IMR-90 (cell line): ENCODE data around the gene AGK. TPM values are rescaled to one million over a fixed set of nuclear protein-coding genes. Genes with fewer than 3 reads are reported as not detected.

Experiments
- ATAC-seq: fragments of 200-7000 bp; cut with Tn5 transposase; 2 replicates; pipeline ENCODE4 v1.9.1; 2020; ENCODE audit warnings: low read depth, mild to moderate bottlenecking, moderate library complexity
- BruUV-seq: library from RNA; stranded (reverse); fragments of 400-500 nt; replicated peaks from 2 replicates; lab custom pipeline; 2021; lab: Mats Ljungman, UMichigan
- CTCF ChIA-PET: fragments of 300-600 bp; formaldehyde crosslinking; extraction: SDS; loops from one replicate; lab custom pipeline; 2021; ENCODE audit warnings: antibody characterized with exemption; lab: Yijun Ruan, JAX
- POLR2A ChIA-PET: fragments of 300-600 bp; sonication (Branson Sonifier 250); formaldehyde crosslinking; loops from one replicate; lab custom pipeline; 2022; ENCODE audit warnings: antibody characterized with exemption; ENCODE audit not compliant: unreplicated experiment; lab: Charles Lee
- DNase-seq: peaks from one replicate; pipeline ENCODE4 v3.0.0; 2013
- H2AFZ ChIP-seq: replicated peaks from 2 replicates; pipeline ENCODE3; 2013; ENCODE audit warnings: low read length, mild to moderate bottlenecking; ENCODE audit not compliant: poor library complexity
- H2AK5ac ChIP-seq: 2 replicates; pipeline ENCODE4 v1.6.1; 2013; ENCODE audit warnings: low read depth, low read length, inconsistent platforms
- H2AK9ac ChIP-seq: replicated peaks from 2 replicates; pipeline ENCODE3; 2013; ENCODE audit warnings: mild to moderate bottlenecking, low read depth, low read length, moderate library complexity; ENCODE audit not compliant: poor library complexity
- H2BK120ac ChIP-seq: 2 replicates; pipeline ENCODE4 v1.6.1; 2013; ENCODE audit warnings: low read depth, low read length, inconsistent platforms
- H2BK15ac ChIP-seq: 3 replicates; pipeline ENCODE4 v1.6.1; 2013; ENCODE audit warnings: low read depth, low read length, inconsistent platforms
- H2BK20ac ChIP-seq: 2 replicates; pipeline ENCODE4 v1.6.1; 2013; ENCODE audit warnings: low read depth, mild to moderate bottlenecking, inconsistent platforms, low read length, moderate library complexity
- H2BK5ac ChIP-seq: 2 replicates; pipeline ENCODE4 v1.6.1; 2013; ENCODE audit warnings: mild to moderate bottlenecking, low read depth, low read length, inconsistent platforms; ENCODE audit not compliant: poor library complexity, severe bottlenecking
- H3K14ac ChIP-seq: replicated peaks from 2 replicates; pipeline ENCODE4 v1.6.1; 2013; ENCODE audit warnings: low read depth, low read length, inconsistent platforms
- H3K18ac ChIP-seq: 2 replicates; pipeline ENCODE4 v1.6.1; 2013; ENCODE audit warnings: low read depth, low read length, control low read depth
- H3K23ac ChIP-seq: 2 replicates; pipeline ENCODE4 v1.6.1; 2013; ENCODE audit warnings: low read depth, low read length, inconsistent platforms
- H3K27ac ChIP-seq: 2 replicates; pipeline ENCODE4 v1.5.1; 2013; ENCODE audit warnings: mild to moderate bottlenecking, control low read depth, low read length; ENCODE audit not compliant: insufficient read depth
- H3K27me3 ChIP-seq: 2 replicates; pipeline ENCODE4 v1.6.1; 2013; ENCODE audit warnings: low read length; ENCODE audit not compliant: control insufficient read depth, insufficient read depth
- H3K36me3 ChIP-seq: 2 replicates; pipeline ENCODE4 v1.6.1; 2013; ENCODE audit warnings: low read length, mixed read lengths; ENCODE audit not compliant: control insufficient read depth, insufficient read depth
- H3K4ac ChIP-seq: 2 replicates; pipeline ENCODE4 v1.6.1; 2013; ENCODE audit warnings: low read depth, low read length, inconsistent platforms
- H3K4me1 ChIP-seq: 2 replicates; pipeline ENCODE4 v1.6.1; 2013; ENCODE audit warnings: low read length, mixed read lengths; ENCODE audit not compliant: control insufficient read depth, insufficient read depth
- H3K4me2 ChIP-seq: 2 replicates; pipeline ENCODE4 v1.6.1; 2013; ENCODE audit warnings: low read depth, mild to moderate bottlenecking, control low read depth, low read length, moderate library complexity
- H3K4me3 ChIP-seq: 2 replicates; pipeline ENCODE4 v1.5.1; 2013; ENCODE audit warnings: low read depth, mild to moderate bottlenecking, control low read depth, low read length, moderate library complexity; ENCODE audit not compliant: insufficient read depth
- H3K56ac ChIP-seq: 2 replicates; pipeline ENCODE4 v1.6.1; 2013; ENCODE audit warnings: low read length, inconsistent platforms; ENCODE audit not compliant: insufficient read depth; ENCODE audit errors: extremely low read depth
- H3K79me1 ChIP-seq, 2 experiments: 2 replicates each; pipeline ENCODE4 v1.6.1; 2013; ENCODE audit warnings: low read length in 2 of 2, inconsistent platforms in 1 of 2, low read depth in 1 of 2
- H3K9ac ChIP-seq: 2 replicates; pipeline ENCODE4 v1.6.1; 2013; ENCODE audit warnings: low read depth, low read length, control low read depth
- H3K9me1 ChIP-seq: 2 replicates; pipeline ENCODE4 v1.6.1; 2013; ENCODE audit warnings: low read length, inconsistent platforms; ENCODE audit not compliant: insufficient read depth
- H3K9me3 ChIP-seq: 2 replicates; pipeline ENCODE4 v1.6.1; 2013; ENCODE audit warnings: low read length; ENCODE audit not compliant: control insufficient read depth, insufficient read depth
- H4K20me1 ChIP-seq: 2 replicates; pipeline ENCODE4 v1.6.1; 2013; ENCODE audit warnings: low read length, inconsistent platforms; ENCODE audit not compliant: insufficient read depth
- H4K5ac ChIP-seq: 2 replicates; pipeline ENCODE4 v1.6.1; 2013; ENCODE audit warnings: mild to moderate bottlenecking, low read depth, low read length, control low read depth
- H4K8ac ChIP-seq, 2 experiments: 2 replicates each; pipeline ENCODE4 v1.6.1; 2013; ENCODE audit warnings: low read depth in 2 of 2, low read length in 2 of 2, control low read depth in 1 of 2, inconsistent platforms in 1 of 2
- H4K91ac ChIP-seq: 2 replicates; pipeline ENCODE4 v1.6.1; 2013; ENCODE audit warnings: low read depth, low read length, inconsistent platforms; ENCODE audit not compliant: insufficient read depth
- BHLHE40 ChIP-seq: fragments of 150-350 bp; IDR thresholded peaks from 2 replicates; pipeline ENCODE4 v1.6.1; 2016; ENCODE audit warnings: mild to moderate bottlenecking, low read depth, low read length
- CEBPB ChIP-seq: IDR thresholded peaks from 2 replicates; pipeline ENCODE4 v1.6.1; 2012; ENCODE audit warnings: low read depth, low read length, improper control_type of control experiment
- CHD1 ChIP-seq: IDR thresholded peaks from 2 replicates; pipeline ENCODE4 v1.6.1; 2012; ENCODE audit warnings: low read depth, low read length, improper control_type of control experiment
- FOS ChIP-seq: fragments of 150-350 bp; IDR thresholded peaks from 2 replicates; pipeline ENCODE4 v1.6.1; 2016; ENCODE audit warnings: low read depth, low read length
- MAFK ChIP-seq: IDR thresholded peaks from 2 replicates; pipeline ENCODE4 v1.6.1; 2012; ENCODE audit warnings: low read depth, low read length, improper control_type of control experiment
- MAZ ChIP-seq: IDR thresholded peaks from 2 replicates; pipeline ENCODE4 v1.6.1; 2012; ENCODE audit warnings: low read depth, mild to moderate bottlenecking, low read length, improper control_type of control experiment, moderate library complexity, borderline replicate concordance
- MXI1 ChIP-seq: IDR thresholded peaks from 2 replicates; pipeline ENCODE4 v1.6.1; 2012; ENCODE audit warnings: low read depth, mild to moderate bottlenecking, low read length, moderate library complexity, borderline replicate concordance
- POLR2A ChIP-seq: IDR thresholded peaks from 2 replicates; pipeline ENCODE4 v1.6.1; 2012; ENCODE audit warnings: mild to moderate bottlenecking, low read depth, low read length
- RAD21 ChIP-seq: IDR thresholded peaks from 2 replicates; pipeline ENCODE4 v1.6.1; 2012; ENCODE audit warnings: low read length, improper control_type of control experiment
- RCOR1 ChIP-seq: IDR thresholded peaks from 2 replicates; pipeline ENCODE4 v1.6.1; 2012; ENCODE audit warnings: mild to moderate bottlenecking, low read length, improper control_type of control experiment; ENCODE audit not compliant: insufficient replicate concordance
- RFX5 ChIP-seq: IDR thresholded peaks from 2 replicates; pipeline ENCODE4 v1.8.0; 2012; ENCODE audit warnings: low read depth, mild to moderate bottlenecking, low read length, moderate library complexity
- WGBS, 2 experiments: methylation state at CpG; one replicate each; pipeline versions ENCODE4 v1.1.5 to v1.1.7; 2013; ENCODE audit warnings: missing lambda C conversion rate in 2 of 2; ENCODE audit not compliant: insufficient read length in 1 of 2; ENCODE audit errors: extremely low coverage in 2 of 2; 5-methylcytosine and 5-hydroxymethylcytosine counted together
- dilution Hi-C: fragments of 300-500 bp; cut with HindIII; formaldehyde crosslinking; loops from one replicate; pipeline ENCODE4 v1.14.3; 2018; ENCODE audit warnings: low sequenced_read_pairs; ENCODE audit not compliant: unreplicated experiment
- in situ Hi-C: fragments of 300-500 bp; cut with MboI; formaldehyde crosslinking; loops from 3 replicates; pipeline ENCODE4 v1.14.3; 2019; ENCODE audit warnings: low sequenced_read_pairs, inconsistent platforms, mixed read lengths
- intact Hi-C: fragments of 100-400 bp; cut with micrococcal nuclease; formaldehyde crosslinking; loops from 2 replicates; pipeline ENCODE4 v1.10.0; 2022
- polyA plus RNA-seq, 3 experiments: library from polyadenylated mRNA; depleted of rRNA; stranded (reverse); fragments of >200 nt; gene quantifications; 2 replicates each; pipeline ENCODE4 v1.2.3, GENCODE V29; 2012; ENCODE audit warnings: low replicate concordance in 1 of 3
- total RNA-seq: library from RNA; depleted of rRNA; stranded (reverse); fragments of >200 nt; gene quantifications from 2 replicates; pipeline ENCODE4 v1.2.3, GENCODE V29; 2012
- TF ChIP-seq, protein P1 (sequence below): conservative IDR thresholded peaks from 2 replicates; pipeline ENCODE4 v1.5.1; 2012; ENCODE audit warnings: mild to moderate bottlenecking, low read depth, low read length, improper control_type of control experiment
- TF ChIP-seq, protein P2 (sequence below): fragments of 150-350 bp; IDR thresholded peaks from 2 replicates; pipeline ENCODE4 v1.6.1; 2016; ENCODE audit warnings: low read depth, mild to moderate bottlenecking, low read length, moderate library complexity, borderline replicate concordance
- TF ChIP-seq, protein P3 (sequence below): fragments of 150-350 bp; IDR thresholded peaks from 2 replicates; pipeline ENCODE4 v1.6.1; 2017; ENCODE audit warnings: mild to moderate bottlenecking, antibody characterized with exemption, low read length, low read depth

The AGK gene
- total and polyA plus RNA-seq, 2 of the 4 experiments (the other 2 are of a cell fraction) = 35.5 to 37.3 TPM

DNA sequence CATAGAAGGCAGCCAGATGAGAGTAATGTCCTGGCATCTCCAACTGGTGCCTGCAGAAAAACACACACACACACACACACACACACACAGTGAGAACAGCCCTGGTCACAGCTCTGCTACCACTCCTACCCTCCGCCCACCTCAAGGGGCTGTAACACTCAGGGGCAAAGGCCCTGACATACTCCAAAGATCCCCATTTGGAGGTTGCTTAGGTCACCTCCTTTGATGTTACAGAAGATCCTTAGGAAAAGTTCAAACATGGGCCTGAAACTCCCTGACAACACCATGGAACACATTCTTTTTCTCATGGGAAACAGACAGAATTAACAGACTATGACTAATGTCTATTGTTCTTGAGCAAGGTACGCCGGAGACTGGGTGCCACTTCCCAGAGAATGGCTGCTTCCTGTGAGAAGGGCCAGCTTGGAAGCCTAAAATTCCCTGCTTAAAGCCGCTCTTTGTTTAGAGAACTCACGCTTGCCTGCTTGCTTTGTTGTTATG, 123.0 kb downstream of the AGK start:
- ChIA-PET CTCF (no interaction called here), POLR2A (no interaction called here)
- Histone ChIP-seq H3K18ac (no peak overlapping the region), H3K4me1 (no peaks in the 10 kb centered on the region), H2BK120ac (no peak overlapping the region), H3K9me3 (no peaks in the 10 kb centered on the region), H4K91ac (no peak overlapping the region), H2AK5ac (no peak overlapping the region), H3K9me1 (no peaks in the 10 kb centered on the region), H3K27ac (no peak overlapping the region), H3K56ac (no peak overlapping the region), H3K4me3 (no peak overlapping the region), H2AK9ac (no peak overlapping the region), H3K79me1 (no peaks in the 10 kb centered on the region), H2BK20ac (no peak overlapping the region), H4K8ac (no peak overlapping the region), H3K9ac (no peak overlapping the region), H4K5ac (no peak overlapping the region), H3K36me3 (peaks cover 1% of the 10 kb centered on the region; the same call in 1 of the 2 replicates), H3K27me3 (no peaks in the 10 kb centered on the region), H2AFZ (no peak overlapping the region), H3K4me2 (no peak overlapping the region), H3K14ac (no peak overlapping the region), H4K20me1 (no peaks in the 10 kb centered on the region), H2BK15ac (no peak overlapping the region), H3K23ac (no peak overlapping the region), H3K4ac (no peak overlapping the region), H2BK5ac (no peak overlapping the region)
- BruUV-seq = no TSS peak
- no CpG with 5 or more reads among the region's 5 CpGs for WGBS, 2 experiments
- no peak for DNase-seq
- in situ Hi-C loops (no loop called here), dilution Hi-C loops (no loop called here), intact Hi-C loops (no loop called here)
- TF ChIP-seq POLR2A (no peak), CEBPB (no peak), FOS (no peak), RCOR1 (no peak), MAZ (no peak), BHLHE40 (no peak), MAFK (no peak), RAD21 (no peak), CHD1 (no peak), RFX5 (no peak), MXI1 (no peak)
- TF ChIP-seq, protein P1, sequence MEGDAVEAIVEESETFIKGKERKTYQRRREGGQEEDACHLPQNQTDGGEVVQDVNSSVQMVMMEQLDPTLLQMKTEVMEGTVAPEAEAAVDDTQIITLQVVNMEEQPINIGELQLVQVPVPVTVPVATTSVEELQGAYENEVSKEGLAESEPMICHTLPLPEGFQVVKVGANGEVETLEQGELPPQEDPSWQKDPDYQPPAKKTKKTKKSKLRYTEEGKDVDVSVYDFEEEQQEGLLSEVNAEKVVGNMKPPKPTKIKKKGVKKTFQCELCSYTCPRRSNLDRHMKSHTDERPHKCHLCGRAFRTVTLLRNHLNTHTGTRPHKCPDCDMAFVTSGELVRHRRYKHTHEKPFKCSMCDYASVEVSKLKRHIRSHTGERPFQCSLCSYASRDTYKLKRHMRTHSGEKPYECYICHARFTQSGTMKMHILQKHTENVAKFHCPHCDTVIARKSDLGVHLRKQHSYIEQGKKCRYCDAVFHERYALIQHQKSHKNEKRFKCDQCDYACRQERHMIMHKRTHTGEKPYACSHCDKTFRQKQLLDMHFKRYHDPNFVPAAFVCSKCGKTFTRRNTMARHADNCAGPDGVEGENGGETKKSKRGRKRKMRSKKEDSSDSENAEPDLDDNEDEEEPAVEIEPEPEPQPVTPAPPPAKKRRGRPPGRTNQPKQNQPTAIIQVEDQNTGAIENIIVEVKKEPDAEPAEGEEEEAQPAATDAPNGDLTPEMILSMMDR = no peak
- TF ChIP-seq, protein P2, sequence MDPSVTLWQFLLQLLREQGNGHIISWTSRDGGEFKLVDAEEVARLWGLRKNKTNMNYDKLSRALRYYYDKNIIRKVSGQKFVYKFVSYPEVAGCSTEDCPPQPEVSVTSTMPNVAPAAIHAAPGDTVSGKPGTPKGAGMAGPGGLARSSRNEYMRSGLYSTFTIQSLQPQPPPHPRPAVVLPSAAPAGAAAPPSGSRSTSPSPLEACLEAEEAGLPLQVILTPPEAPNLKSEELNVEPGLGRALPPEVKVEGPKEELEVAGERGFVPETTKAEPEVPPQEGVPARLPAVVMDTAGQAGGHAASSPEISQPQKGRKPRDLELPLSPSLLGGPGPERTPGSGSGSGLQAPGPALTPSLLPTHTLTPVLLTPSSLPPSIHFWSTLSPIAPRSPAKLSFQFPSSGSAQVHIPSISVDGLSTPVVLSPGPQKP = no peak
- TF ChIP-seq, protein P3, sequence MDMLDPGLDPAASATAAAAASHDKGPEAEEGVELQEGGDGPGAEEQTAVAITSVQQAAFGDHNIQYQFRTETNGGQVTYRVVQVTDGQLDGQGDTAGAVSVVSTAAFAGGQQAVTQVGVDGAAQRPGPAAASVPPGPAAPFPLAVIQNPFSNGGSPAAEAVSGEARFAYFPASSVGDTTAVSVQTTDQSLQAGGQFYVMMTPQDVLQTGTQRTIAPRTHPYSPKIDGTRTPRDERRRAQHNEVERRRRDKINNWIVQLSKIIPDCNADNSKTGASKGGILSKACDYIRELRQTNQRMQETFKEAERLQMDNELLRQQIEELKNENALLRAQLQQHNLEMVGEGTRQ = no peak
- ATAC-seq = no peak
